H4 (cell line): ENCODE results near the gene IBA57. TPM values are rescaled to one million over a fixed set of nuclear protein-coding genes. Genes with fewer than 3 reads are reported as not detected.

Source experiments
- DNase-seq: peaks from one replicate; pipeline ENCODE4 v3.0.0-alpha.2; 2015; ENCODE audit warnings: low spot score
- total RNA-seq: library from RNA; depleted of rRNA; stranded (reverse); fragments of >200 nt; shearing (Covaris generic); gene quantifications from 2 replicates; pipeline ENCODE4 v1.2.3, GENCODE V29; 2014; rRNA removed

IBA57 gene
- 0.74 and 1.8 TPM in 2 replicates for total RNA-seq

- DNase-seq, result peak; percentile 97
Observed at GRCh38 chr1:228165372-228166169, at the start of gene IBA57. Gene IBA57 (plus strand): TSS chr1:228165804. CDS start chr1:228165817, 13 bp downstream.

- DNase-seq, result no peak
Observed at GRCh38 chr1:228117335-228117734, 48.3 kb upstream of the IBA57 start.

- DNase-seq, result no peak
Observed at GRCh38 chr1:228118040-228118439, 47.6 kb upstream of the IBA57 start.

- no peak for DNase-seq
Observed at GRCh38 chr1:228120351-228120750, 45.3 kb upstream of the IBA57 start.

GRCh38 chr1:228120857-228121489 lies 44.6 kb upstream of the IBA57 start:
- DNase-seq, result no peak

GRCh38 chr1:228122921-228123441 lies 42.6 kb upstream of the IBA57 start:
- no peak for DNase-seq

- no peak for DNase-seq
Observed at GRCh38 chr1:228123505-228123904, 42.1 kb upstream of the IBA57 start.

- DNase-seq, result no peak
Observed at GRCh38 chr1:228125185-228125584, 40.4 kb upstream of the IBA57 start.

- DNase-seq, result no peak
Observed at GRCh38 chr1:228131766-228132165, 33.8 kb upstream of the IBA57 start.

GRCh38 chr1:228134591-228134990 lies 31.0 kb upstream of the IBA57 start:
- DNase-seq, result no peak

- DNase-seq, result no peak
Observed at GRCh38 chr1:228136901-228137300, 28.7 kb upstream of the IBA57 start.

- DNase-seq, result no peak
Observed at GRCh38 chr1:228139406-228139930, 26.1 kb upstream of the IBA57 start.

- peak; percentile 100 for DNase-seq
Observed at GRCh38 chr1:228139931-228140723, 25.5 kb upstream of the IBA57 start, which contains the start of gene GUK1. Gene GUK1 (plus strand): TSS chr1:228140279. CDS start chr1:228140303, 24 bp downstream.

GRCh38 chr1:228140724-228141225 lies 24.8 kb upstream of the IBA57 start:
- DNase-seq, result no peak

GRCh38 chr1:228141226-228142044 lies 24.2 kb upstream of the IBA57 start:
- DNase-seq, result peak; percentile 91

GRCh38 chr1:228142155-228142691 lies 23.4 kb upstream of the IBA57 start:
- no peak for DNase-seq

- no peak for DNase-seq
Observed at GRCh38 chr1:228142701-228143136, 22.9 kb upstream of the IBA57 start.

GRCh38 chr1:228143480-228144192 lies 22.0 kb upstream of the IBA57 start:
- no peak for DNase-seq

GRCh38 chr1:228144193-228144992 lies 21.2 kb upstream of the IBA57 start:
- no peak for DNase-seq
